ENCODE data around the gene FMN1. TPM values are rescaled to one million over a fixed set of nuclear protein-coding genes. Genes with fewer than 3 reads are reported as not detected.

FMN1 gene
- total and polyA plus RNA-seq, 10 of the 15 experiments (the other 5 are each of a cell fraction or from before 2014, with no cell fraction given) = 0.05 to 0.16 (median 0.08) TPM; not detected in 4

DNA sequence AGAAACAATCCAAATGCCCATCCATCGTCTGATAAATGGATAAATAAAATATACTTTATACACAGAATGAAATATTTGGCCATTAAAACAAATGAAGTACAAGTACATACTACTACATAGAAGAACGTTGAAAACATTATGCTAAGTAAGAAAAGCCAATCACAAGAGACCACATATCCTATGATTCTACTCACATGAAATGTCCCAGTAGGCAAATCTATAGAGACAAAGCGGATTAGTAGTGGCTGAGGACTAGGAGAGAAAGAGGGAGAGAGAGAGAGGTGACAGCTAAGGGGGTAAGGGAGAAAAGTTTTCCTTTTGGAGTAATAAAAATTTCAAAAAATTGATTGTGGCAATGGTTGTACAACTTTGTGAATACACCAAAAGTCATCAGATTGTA is 329.7 kb downstream of the FMN1 start (continued):
- TF ChIP-seq IKZF2 (IDR thresholded peaks at IDR 0.05) = no peak
- TF ChIP-seq CHD4 (IDR thresholded peaks at IDR 0.05) = no peak

DNA sequence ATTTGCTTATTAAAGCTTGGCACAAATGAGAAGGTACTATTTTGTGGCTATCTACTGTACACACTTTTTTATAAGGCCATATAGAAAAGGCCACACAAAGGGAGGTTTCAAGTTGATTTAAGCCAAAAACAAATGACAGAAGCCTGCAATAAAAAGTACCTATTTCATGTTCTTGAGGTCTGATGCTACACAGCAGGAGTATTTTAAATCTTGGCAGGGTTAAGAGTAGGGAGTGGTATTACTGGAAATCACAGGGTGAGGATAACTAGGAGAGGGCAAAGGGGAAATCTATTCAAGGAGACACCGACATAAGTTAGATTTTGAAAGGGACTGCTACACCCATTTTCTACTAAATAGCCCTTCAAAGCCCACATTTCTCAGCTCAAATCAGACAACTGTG is 330.5 kb downstream of the FMN1 start:
- FAIRE-seq (no peak), DNase-seq (ENCODE audit: low read depth, low spot score) (no peak), ATAC-seq (no peak)
- Histone ChIP-seq H3K36me3 (ENCODE audit: control insufficient read depth in 2 of 2, insufficient read depth in 2 of 2, low read length in 1 of 2) (no peaks in the 10 kb centered on the region), H3K27ac (ENCODE audit: control insufficient read depth, insufficient read depth) (no peak overlapping the region), H3K4me2 (ENCODE audit: control insufficient read depth, insufficient read depth) (no peak overlapping the region), H3K4me3 (no peak overlapping the region), H3K27me3 (replicated peaks in 1 of 2; ENCODE audit: control insufficient read depth in 2 of 2, insufficient read depth in 2 of 2, low read length in 1 of 2) (no peaks in the 10 kb centered on the region), H4K20me1 (ENCODE audit: control insufficient read depth, insufficient read depth) (no peaks in the 10 kb centered on the region), H2AFZ (ENCODE audit: control insufficient read depth, low read depth, low read length) (no peak overlapping the region), H3K4me1 (ENCODE audit: control insufficient read depth, insufficient read depth, low read length) (peaks cover 8% of the 10 kb centered on the region), H3K9ac (ENCODE audit: control insufficient read depth, insufficient read depth, low read length) (no peak overlapping the region), H3K79me2 (ENCODE audit: control insufficient read depth, insufficient read depth, low read length) (no peaks in the 10 kb centered on the region), H3K9me3 (replicated peaks; ENCODE audit: control insufficient read depth, insufficient read depth, low read length) (no peaks in the 10 kb centered on the region)
- ChIA-PET SMC1A (ENCODE audit: uncharacterized antibody, unreplicated experiment) (interaction anchor here (0.6 kb wide), 1 partner anchor 72 kb away, joined by 3 read pairs; no protein-coding TSS in a partner anchor), POLR2A (no interaction called here), RAD21 (ENCODE audit: unreplicated experiment) (no interaction called here), CTCF (interaction anchor here (1.0 to 3.8 kb wide), 2 partner anchors 20 to 61 kb away, joined by 3 to 19 read pairs; no protein-coding TSS in a partner anchor)
- TF ChIP-seq NRF1 (conservative IDR thresholded peaks at IDR 0.05; ENCODE audit: low read depth, low read length) (no peak), CBX5 (IDR thresholded peaks at IDR 0.05; ENCODE audit: low read depth) (no peak), ZNF274 (IDR thresholded peaks at IDR 0.05; ENCODE audit: insufficient read depth, insufficient read length) (no peak), HDGF (IDR thresholded peaks at IDR 0.05) (no peak), MTA3 (IDR thresholded peaks at IDR 0.05; ENCODE audit: borderline replicate concordance, low read length) (no peak), TCF3 (IDR thresholded peaks at IDR 0.05; ENCODE audit: borderline replicate concordance, insufficient read depth, low read depth, low read length) (no peak), TARDBP (IDR thresholded peaks at IDR 0.05; ENCODE audit: borderline replicate concordance) (no peak), ZNF622 (IDR thresholded peaks at IDR 0.05) (no peak), PAX5 (IDR thresholded peaks at IDR 0.05; ENCODE audit: borderline replicate concordance, low read depth, low read length) (no peak), TCF7 (IDR thresholded peaks at IDR 0.05; ENCODE audit: borderline replicate concordance) (no peak), SUZ12 (IDR thresholded peaks at IDR 0.05; ENCODE audit: unreplicated experiment) (no peak), ZBED1 (IDR thresholded peaks at IDR 0.05; ENCODE audit: borderline replicate concordance) (no peak)
- BruUV-seq (replicated peaks) = no TSS peak
- WGBS (ENCODE audit: insufficient coverage, insufficient replicate concordance, low lambda C conversion rate, missing lambda C conversion rate) = 100% methylated on average over 1 of the region's 1 CpG
- intact Hi-C loops (cut with micrococcal nuclease; ENCODE audit: unreplicated experiment) = no loop called here
- in situ Hi-C loops (cut with MboI) = no loop called here

All from GM12878 (cell line).